ENCODE results near the gene TPRA1.
A peak's percentile ranks its signal among the peaks of the same experiment; 100 is the strongest.

The TPRA1 gene

GRCh38 chr3:127590593-127591465 is at the start of gene TPRA1:
Gene TPRA1 (minus strand): TSS chr3:127590733. CDS start chr3:127580146, 10,587 bp downstream.
- peak; percentile 100 for DNase-seq

GRCh38 chr3:127640042-127640355 is 49.5 kb upstream of the TPRA1 start:
- DNase-seq: no peak

- DNase-seq: no peak
These were observed 48.9 kb upstream of the TPRA1 start for GRCh38 chr3:127639173-127640041.

GRCh38 chr3:127637971-127638370 is 47.4 kb upstream of the TPRA1 start:
- DNase-seq: no peak

GRCh38 chr3:127637546-127637945 is 47.0 kb upstream of the TPRA1 start:
- DNase-seq: no peak

GRCh38 chr3:127634653-127635052 is 44.1 kb upstream of the TPRA1 start:
- no peak for DNase-seq

GRCh38 chr3:127632035-127632820 is 41.7 kb upstream of the TPRA1 start:
- no peak for DNase-seq

- DNase-seq: no peak
These were observed 40.5 kb upstream of the TPRA1 start for GRCh38 chr3:127630811-127631714.

- peak; percentile 54 for DNase-seq
These were observed 39.2 kb upstream of the TPRA1 start for GRCh38 chr3:127629467-127630403.

- DNase-seq: peak; percentile 61
These were observed 38.4 kb upstream of the TPRA1 start, which contains the start of gene PODXL2 for GRCh38 chr3:127628788-127629466. Gene PODXL2 (plus strand): TSS chr3:127629185. CDS start chr3:127629220, 35 bp downstream.

GRCh38 chr3:127628426-127628787 is 37.9 kb upstream of the TPRA1 start:
- DNase-seq: no peak

GRCh38 chr3:127625821-127626220 is 35.3 kb upstream of the TPRA1 start:
- DNase-seq: no peak

- no peak for DNase-seq
These were observed 33.5 kb upstream of the TPRA1 start for GRCh38 chr3:127624063-127624462.

GRCh38 chr3:127622772-127623576 is 32.4 kb upstream of the TPRA1 start:
- DNase-seq: no peak

- DNase-seq: no peak
These were observed 31.5 kb upstream of the TPRA1 start for GRCh38 chr3:127622031-127622430.

- no peak for DNase-seq
These were observed 30.3 kb upstream of the TPRA1 start for GRCh38 chr3:127620637-127621375.

GRCh38 chr3:127618891-127619290 is 28.4 kb upstream of the TPRA1 start:
- no peak for DNase-seq

- no peak for DNase-seq
These were observed 26.5 kb upstream of the TPRA1 start for GRCh38 chr3:127616836-127617605.
